ENCODE measurements around the gene ALDH3A1. TPM values are rescaled to one million over a fixed set of nuclear protein-coding genes. Genes with fewer than 3 reads are reported as not detected.

The ALDH3A1 gene
- total and polyA plus RNA-seq, 2 of the 4 experiments (the other 2 are of a cell fraction): not detected

DNA sequence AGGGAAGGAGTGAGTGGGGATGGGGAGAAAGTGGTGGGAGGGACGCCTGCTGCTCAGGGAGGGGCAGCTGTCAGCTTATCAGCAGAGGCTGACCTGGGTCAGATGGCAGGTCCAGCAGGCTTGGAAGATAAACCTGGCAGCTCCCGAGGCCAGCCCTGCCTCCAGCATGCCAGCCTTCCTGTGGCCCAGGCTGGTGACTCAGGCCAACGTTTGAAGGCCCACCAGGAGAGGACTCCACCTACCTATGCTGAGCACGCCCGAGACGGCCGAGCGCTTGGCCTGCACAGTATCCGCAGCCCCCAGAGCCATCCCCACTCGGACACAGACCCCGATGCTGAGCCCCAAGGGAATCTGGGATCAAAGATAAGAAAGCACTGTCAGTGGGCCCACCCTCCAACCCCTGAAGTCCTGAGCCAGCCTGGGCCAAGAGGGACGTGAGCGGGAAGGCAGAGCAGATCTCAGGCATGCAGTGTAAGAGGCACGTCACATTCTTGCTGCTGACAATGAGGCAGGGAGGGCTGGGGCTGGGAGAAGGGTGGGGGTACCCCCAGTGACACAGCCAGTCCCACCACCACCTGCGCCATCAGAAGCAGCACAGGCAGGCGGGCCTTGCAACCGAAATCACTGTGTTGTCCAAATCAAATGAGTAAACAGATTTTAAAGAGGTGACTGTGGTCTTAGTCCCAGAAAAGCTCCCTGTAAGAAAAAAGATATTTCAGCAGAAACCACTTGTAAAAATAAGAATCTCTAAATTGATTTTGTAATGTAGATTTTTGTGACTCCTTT is 44.1 kb downstream of the ALDH3A1 start (continued):
- no peak for TF ChIP-seq CHD1 (IDR thresholded peaks at IDR 0.05; ENCODE audit: low read depth, low read length)

DNA sequence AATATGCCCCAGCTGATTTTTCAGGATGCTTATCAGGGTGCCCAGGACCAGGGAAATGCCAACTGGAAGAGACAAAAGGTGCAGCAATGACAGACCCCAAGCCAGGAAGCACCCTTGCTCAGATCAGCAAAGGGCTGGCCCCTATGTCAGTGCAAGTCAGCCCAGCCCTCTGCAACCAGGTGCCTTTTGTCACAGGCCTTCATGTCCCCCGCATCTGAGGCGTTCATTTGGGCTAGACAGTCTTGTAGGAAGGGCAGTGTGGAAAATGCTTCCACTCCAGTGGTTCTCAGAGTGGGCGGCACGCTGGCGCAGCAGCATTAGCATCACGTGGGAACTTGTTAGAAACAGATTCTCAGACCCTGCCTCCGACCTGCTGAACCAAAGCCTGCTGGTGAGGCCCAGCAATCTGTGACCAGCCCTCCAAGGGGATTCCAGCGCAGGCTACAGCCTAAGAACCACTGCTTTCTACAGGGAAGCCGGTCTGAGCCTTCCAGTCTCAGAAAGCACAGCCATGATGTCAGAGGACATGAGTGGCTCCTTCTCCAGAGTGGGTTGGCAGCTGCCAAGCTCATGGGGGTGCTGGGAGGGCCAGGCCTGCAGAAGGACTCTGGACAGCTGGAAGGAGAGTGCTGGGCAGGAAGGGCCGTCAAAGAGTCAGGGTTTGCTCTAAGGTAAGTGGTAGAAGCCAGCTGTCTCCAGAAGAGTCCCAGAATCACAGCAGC is 44.8 kb downstream of the ALDH3A1 start:
- H2BK5ac ChIP-seq (ENCODE audit: low read depth, low read length, poor library complexity, severe bottlenecking): no peak overlapping the region
- in situ Hi-C loops (cut with MboI; ENCODE audit: low sequenced_read_pairs): no loop called here
- no peak overlapping the region for H3K56ac ChIP-seq (ENCODE audit: extremely low read depth, insufficient read depth, low read length)
- H2AK9ac ChIP-seq (replicated peaks; ENCODE audit: low read depth, low read length, poor library complexity): no peak overlapping the region
- H2BK120ac ChIP-seq (ENCODE audit: low read depth, low read length): no peak overlapping the region
- no peak overlapping the region for H4K8ac ChIP-seq (ENCODE audit: low read depth in 2 of 2, low read length in 2 of 2)
- no peak overlapping the region for H2AFZ ChIP-seq (replicated peaks; ENCODE audit: low read length, poor library complexity)
- no peaks in the 10 kb centered on the region for H3K9me1 ChIP-seq (ENCODE audit: insufficient read depth, low read length)
- H3K27me3 ChIP-seq (ENCODE audit: control insufficient read depth, insufficient read depth, low read length): peaks cover 18% of the 10 kb centered on the region
- no peak overlapping the region for H3K9ac ChIP-seq (ENCODE audit: low read depth, low read length)
- no peak overlapping the region for H3K4me3 ChIP-seq (ENCODE audit: insufficient read depth, low read depth, low read length)
- TF ChIP-seq NFE2L2 (IDR thresholded peaks at IDR 0.05; ENCODE audit: low read depth, low read length): no peak
- TF ChIP-seq BHLHE40 (IDR thresholded peaks at IDR 0.05; ENCODE audit: low read depth, low read length): no peak
- no peak for TF ChIP-seq POLR2A (IDR thresholded peaks at IDR 0.05; ENCODE audit: low read depth, low read length)
- TF ChIP-seq SMC3 (IDR thresholded peaks at IDR 0.05; ENCODE audit: low read depth, low read length): no peak
- TF ChIP-seq CTCF (conservative IDR thresholded peaks at IDR 0.05; ENCODE audit: low read depth, low read length): no peak
- no peak for TF ChIP-seq RFX5 (IDR thresholded peaks at IDR 0.05; ENCODE audit: low read depth, low read length)
- no peaks in the 10 kb centered on the region for H3K79me1 ChIP-seq (ENCODE audit: low read depth in 1 of 2, low read length in 2 of 2)
- H3K4ac ChIP-seq (ENCODE audit: low read depth, low read length): no peak overlapping the region
- intact Hi-C loops (cut with micrococcal nuclease): no loop called here
- dilution Hi-C loops (cut with HindIII; ENCODE audit: low sequenced_read_pairs, unreplicated experiment): no loop called here
- H3K9me3 ChIP-seq (ENCODE audit: control insufficient read depth, insufficient read depth, low read length): no peaks in the 10 kb centered on the region
- H2BK15ac ChIP-seq (ENCODE audit: low read depth, low read length): no peak overlapping the region
- POLR2A ChIA-PET (ENCODE audit: unreplicated experiment): no interaction called here
- H4K91ac ChIP-seq (ENCODE audit: insufficient read depth, low read depth, low read length): no peak overlapping the region
- no peaks in the 10 kb centered on the region; the same call in 1 of the 2 replicates for H3K4me1 ChIP-seq (ENCODE audit: control insufficient read depth, insufficient read depth, low read length)
- no peak for DNase-seq
- no peak overlapping the region for H3K14ac ChIP-seq (replicated peaks; ENCODE audit: low read depth, low read length)
- ATAC-seq (ENCODE audit: low read depth): peak; percentile 29; the same call in 1 of the 2 replicates
- no peak overlapping the region for H3K27ac ChIP-seq (ENCODE audit: insufficient read depth, low read length)
- no TSS peak for BruUV-seq (replicated peaks)
- no peak overlapping the region for H3K4me2 ChIP-seq (ENCODE audit: low read depth, low read length)
- H3K36me3 ChIP-seq (ENCODE audit: control insufficient read depth, insufficient read depth, low read length): no peaks in the 10 kb centered on the region
- H2BK20ac ChIP-seq (ENCODE audit: low read depth, low read length): no peak overlapping the region
- no peak overlapping the region for H2AK5ac ChIP-seq (ENCODE audit: low read depth, low read length)
- H4K5ac ChIP-seq (ENCODE audit: low read depth, low read length): no peak overlapping the region
- no peaks in the 10 kb centered on the region for H4K20me1 ChIP-seq (ENCODE audit: insufficient read depth, low read length)
- CTCF ChIA-PET: no interaction called here
- H3K18ac ChIP-seq (ENCODE audit: low read depth, low read length): no peak overlapping the region
- WGBS, 2 experiments (ENCODE audit: extremely low coverage in 2 of 2, insufficient read length in 1 of 2): 48% methylated on average over 6 of the region's 10 CpGs; no CpG with 5 or more reads in 1 of the 2 experiments
- no peak overlapping the region for H3K23ac ChIP-seq (ENCODE audit: low read depth, low read length)
